ENCODE data around the gene THSD4.

THSD4 gene

GRCh38 chr15:71679793-71680353 lies 564.6 kb downstream of the THSD4 start:
- DNase-seq (ENCODE audit: low read depth) = no peak
- TF ChIP-seq, protein P1, sequence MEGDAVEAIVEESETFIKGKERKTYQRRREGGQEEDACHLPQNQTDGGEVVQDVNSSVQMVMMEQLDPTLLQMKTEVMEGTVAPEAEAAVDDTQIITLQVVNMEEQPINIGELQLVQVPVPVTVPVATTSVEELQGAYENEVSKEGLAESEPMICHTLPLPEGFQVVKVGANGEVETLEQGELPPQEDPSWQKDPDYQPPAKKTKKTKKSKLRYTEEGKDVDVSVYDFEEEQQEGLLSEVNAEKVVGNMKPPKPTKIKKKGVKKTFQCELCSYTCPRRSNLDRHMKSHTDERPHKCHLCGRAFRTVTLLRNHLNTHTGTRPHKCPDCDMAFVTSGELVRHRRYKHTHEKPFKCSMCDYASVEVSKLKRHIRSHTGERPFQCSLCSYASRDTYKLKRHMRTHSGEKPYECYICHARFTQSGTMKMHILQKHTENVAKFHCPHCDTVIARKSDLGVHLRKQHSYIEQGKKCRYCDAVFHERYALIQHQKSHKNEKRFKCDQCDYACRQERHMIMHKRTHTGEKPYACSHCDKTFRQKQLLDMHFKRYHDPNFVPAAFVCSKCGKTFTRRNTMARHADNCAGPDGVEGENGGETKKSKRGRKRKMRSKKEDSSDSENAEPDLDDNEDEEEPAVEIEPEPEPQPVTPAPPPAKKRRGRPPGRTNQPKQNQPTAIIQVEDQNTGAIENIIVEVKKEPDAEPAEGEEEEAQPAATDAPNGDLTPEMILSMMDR (conservative IDR thresholded peaks at IDR 0.05; ENCODE audit: low read depth, low read length) = no peak
- H3K4me3 ChIP-seq (ENCODE audit: low read length) = no peak overlapping the region

DNA sequence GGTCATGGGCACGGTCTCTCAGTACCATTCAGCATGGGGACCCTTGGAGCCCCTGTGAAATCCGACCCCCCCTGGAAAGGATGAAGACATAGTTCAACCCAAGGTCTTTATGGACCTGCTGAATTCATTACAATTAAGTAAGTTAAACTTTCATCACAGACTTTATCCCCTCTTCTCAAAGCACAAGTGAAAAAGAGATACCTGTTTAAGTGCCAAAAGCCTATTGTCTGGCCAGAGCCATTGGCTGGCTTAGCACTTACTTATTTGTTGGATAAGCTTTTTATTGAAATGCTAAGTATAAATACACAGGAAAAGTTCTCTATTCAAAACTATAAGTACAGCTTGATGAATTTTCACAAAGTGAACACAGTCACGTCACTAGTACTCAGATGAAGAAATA lies 566.7 kb downstream of the THSD4 start:
- TF ChIP-seq, protein P1 (conservative IDR thresholded peaks at IDR 0.05; ENCODE audit: low read depth, low read length) = no peak
- no peak overlapping the region for H3K4me3 ChIP-seq (ENCODE audit: low read length)

DNA sequence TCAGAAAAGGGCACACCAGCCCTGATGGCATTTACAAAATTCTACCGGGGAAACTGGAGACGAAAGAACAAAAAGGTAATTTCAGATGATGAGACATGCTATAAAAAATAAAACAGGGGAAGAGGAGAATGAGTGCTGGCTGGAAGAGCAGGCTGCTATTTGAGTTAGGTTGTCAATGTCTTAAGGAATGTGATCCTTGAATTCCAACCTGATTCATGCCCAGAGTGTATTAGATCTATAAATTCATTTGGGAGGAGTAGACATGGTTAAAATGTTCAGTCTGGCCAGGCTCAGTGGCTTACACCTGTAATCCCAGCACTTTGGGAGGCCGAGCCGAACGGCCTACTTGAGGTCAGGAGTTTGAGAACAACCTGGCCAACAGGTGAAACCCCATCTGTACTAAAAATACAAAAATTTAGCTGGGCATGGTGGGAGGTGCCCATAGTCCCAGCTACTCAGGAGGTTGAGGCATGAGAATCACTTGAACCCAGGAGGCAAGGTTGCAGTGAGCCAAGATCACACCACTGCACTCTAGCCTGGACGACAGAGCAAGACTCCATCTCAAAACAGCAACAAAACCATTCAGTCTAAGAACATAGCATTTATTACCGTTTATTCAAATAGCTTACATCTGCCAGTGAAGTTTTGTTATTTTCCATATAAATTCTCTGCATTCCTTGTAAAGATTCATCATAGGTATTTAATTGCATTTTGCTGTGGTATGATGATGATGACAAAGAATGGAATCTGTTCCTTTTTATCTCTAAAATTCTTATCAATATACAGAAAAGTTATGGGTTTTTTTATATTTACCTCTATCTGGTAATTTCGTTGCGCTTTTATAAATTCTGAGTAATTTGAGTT lies 568.4 kb downstream of the THSD4 start:
- TF ChIP-seq, protein P1 (conservative IDR thresholded peaks at IDR 0.05; ENCODE audit: low read depth, low read length) = no peak
- H3K4me3 ChIP-seq (ENCODE audit: low read length) = no peak overlapping the region
- DNase-seq (ENCODE audit: low read depth) = no peak

More for the DNA sequence above, 566.7 kb downstream of the THSD4 start:
- DNase-seq (ENCODE audit: low read depth) = no peak

DNA sequence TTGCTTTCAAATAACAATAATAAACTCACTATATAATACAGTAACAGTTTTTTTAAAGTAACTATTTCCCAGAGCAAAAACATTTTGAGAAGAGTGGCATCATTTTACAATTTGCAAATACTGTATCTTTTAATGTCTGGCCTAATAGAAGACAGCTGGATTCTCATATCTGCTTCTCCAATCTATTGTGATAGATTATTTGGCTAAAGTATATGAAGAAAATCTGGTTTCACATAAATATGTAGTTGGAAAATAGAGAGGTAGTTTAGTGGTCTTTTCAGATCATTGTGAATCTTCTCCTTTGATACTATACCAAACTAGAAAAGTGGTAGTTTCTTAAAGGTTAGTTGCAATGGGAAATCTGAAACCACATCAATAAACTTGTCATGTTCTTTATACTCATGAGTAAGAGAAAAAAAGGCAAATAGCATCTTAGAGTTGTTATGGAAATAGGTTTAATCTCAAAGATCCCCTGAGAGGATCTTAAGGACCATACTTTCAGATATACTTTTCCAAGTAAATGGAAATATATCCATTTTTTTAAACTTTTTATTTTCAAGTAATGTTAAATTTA lies 570.2 kb downstream of the THSD4 start:
- no peak overlapping the region for H3K4me3 ChIP-seq (ENCODE audit: low read length)
- TF ChIP-seq, protein P1 (conservative IDR thresholded peaks at IDR 0.05; ENCODE audit: low read depth, low read length) = no peak
- no peak for DNase-seq (ENCODE audit: low read depth)

- TF ChIP-seq, protein P1 (conservative IDR thresholded peaks at IDR 0.05; ENCODE audit: low read depth, low read length) = no peak
- no peak for DNase-seq (ENCODE audit: low read depth)
- H3K4me3 ChIP-seq (ENCODE audit: low read length) = no peak overlapping the region
Observed at GRCh38 chr15:71686221-71687050, 571.2 kb downstream of the THSD4 start.

- DNase-seq (ENCODE audit: low read depth) = peak; percentile 94
- no peak overlapping the region for H3K4me3 ChIP-seq (ENCODE audit: low read length)
Observed at GRCh38 chr15:71687902-71688508, 572.7 kb downstream of the THSD4 start.

More at GRCh38 chr15:71687902-71688508, 572.7 kb downstream of the THSD4 start:
- TF ChIP-seq, protein P1 (conservative IDR thresholded peaks at IDR 0.05; ENCODE audit: low read depth, low read length) = no peak

Measured in retinal pigment epithelial cell (primary cell).